Activated CD4-positive, alpha-beta T cell treated with anti-CD3 and anti-CD28 coated beads, Interleukin-2, Interleukin-4, amounts not matched to agents 100 ng/mL and 50 ng/mL, durations not matched to agents 16 hours and 8 hours (primary cell): Measurements from ENCODE around the gene SRP72.
"Not testable (repeated sequence)": the region's sequence is repeated elsewhere in the genome, so short reads cannot be mapped to it uniquely, and the experiment has no call there.

Experiments
- DNase-seq: peaks from one replicate; pipeline ENCODE4 v3.0.0-alpha.2; 2020; ENCODE audit warnings: low spot score

SRP72 gene

GRCh38 chr4:56467284-56468096 is at the start of gene SRP72:
Gene SRP72 (plus strand): TSS chr4:56467617. CDS start chr4:56467636, 19 bp downstream.
- peak; percentile 91 for DNase-seq

- DNase-seq, result no peak
Observed at GRCh38 chr4:56424176-56424575, 43.2 kb upstream of the SRP72 start.

GRCh38 chr4:56424697-56425514 is 42.5 kb upstream of the SRP72 start:
- DNase-seq, result peak; percentile 32

GRCh38 chr4:56425518-56425917 is 41.9 kb upstream of the SRP72 start:
- no peak for DNase-seq

GRCh38 chr4:56426273-56426672 is 41.1 kb upstream of the SRP72 start:
- DNase-seq, result no peak

GRCh38 chr4:56427179-56427578 is 40.2 kb upstream of the SRP72 start:
- no peak for DNase-seq

- no peak for DNase-seq
Observed at GRCh38 chr4:56430203-56430602, 37.2 kb upstream of the SRP72 start.

- no peak for DNase-seq
Observed at GRCh38 chr4:56433280-56433679, 34.1 kb upstream of the SRP72 start.

GRCh38 chr4:56434599-56435139 is 32.7 kb upstream of the SRP72 start:
- peak; percentile 52 for DNase-seq

GRCh38 chr4:56435140-56435926 is 32.1 kb upstream of the SRP72 start, which contains the start of gene PPAT:
Gene PPAT (minus strand): TSS chr4:56435615. CDS start chr4:56435477, 138 bp downstream.
- DNase-seq, result peak; percentile 98

- DNase-seq, result no peak
Observed at GRCh38 chr4:56438766-56439165, 28.7 kb upstream of the SRP72 start.

GRCh38 chr4:56440983-56441382 is 26.4 kb upstream of the SRP72 start:
- DNase-seq, result no peak

- DNase-seq, result no peak
Observed at GRCh38 chr4:56444719-56445118, 22.7 kb upstream of the SRP72 start.

- no peak for DNase-seq
Observed at GRCh38 chr4:56445699-56446098, 21.7 kb upstream of the SRP72 start.

- no peak for DNase-seq
Observed at GRCh38 chr4:56448301-56448700, 19.1 kb upstream of the SRP72 start.

- DNase-seq, result not testable (repeated sequence)
Observed at GRCh38 chr4:56449475-56449874, 17.9 kb upstream of the SRP72 start.

- no peak for DNase-seq
Observed at GRCh38 chr4:56450342-56450741, 17.1 kb upstream of the SRP72 start.

- no peak for DNase-seq
Observed at GRCh38 chr4:56460085-56460484, 7.3 kb upstream of the SRP72 start.

GRCh38 chr4:56462157-56462556 is 5.3 kb upstream of the SRP72 start:
- no peak for DNase-seq

GRCh38 chr4:56463711-56464110 is 3.7 kb upstream of the SRP72 start:
- DNase-seq, result no peak

GRCh38 chr4:56464581-56464980 is 2.8 kb upstream of the SRP72 start:
- no peak for DNase-seq
